ENCODE data around the gene DCHS2.

Gene DCHS2

DNA sequence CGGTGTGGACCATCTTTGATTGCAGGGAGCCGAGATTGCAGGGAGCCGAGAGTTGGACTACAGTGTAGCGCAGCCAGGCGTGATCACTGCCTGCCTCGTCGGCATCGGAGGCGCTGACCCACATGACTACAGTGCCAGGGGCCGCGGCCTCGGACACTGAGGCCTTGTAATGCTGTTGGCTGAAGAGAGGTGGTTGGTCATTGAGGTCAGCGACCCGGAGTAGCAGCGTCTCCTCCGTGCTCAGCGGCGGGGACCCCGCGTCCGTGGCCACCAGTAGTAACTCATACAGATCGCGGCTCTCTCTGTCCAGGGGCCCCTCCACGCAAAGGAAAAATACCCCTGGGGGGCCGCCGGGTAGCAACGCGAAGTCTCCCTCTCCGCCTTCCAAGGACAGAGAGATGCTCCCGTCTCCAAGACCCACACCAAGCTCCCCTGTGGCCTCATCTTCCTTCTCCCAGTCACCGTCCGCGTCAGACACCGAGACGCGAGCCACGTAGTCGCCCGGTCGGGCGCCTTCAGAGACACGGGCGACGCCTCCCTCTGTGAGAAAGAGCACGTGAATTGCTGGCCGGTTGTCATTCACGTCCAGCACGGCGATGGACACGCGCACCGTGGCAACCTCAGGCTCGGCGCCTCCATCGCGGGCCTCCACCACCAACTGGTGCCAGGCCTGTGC is 1.9 kb downstream of the DCHS2 start:
- DNase-seq (ENCODE audit: low spot score): no peak

GRCh38 chr4:154487145-154487544 is 4.5 kb downstream of the DCHS2 start:
- DNase-seq (ENCODE audit: low spot score): no peak

GRCh38 chr4:154485127-154485773 is 6.3 kb downstream of the DCHS2 start:
- DNase-seq (ENCODE audit: low spot score): peak; percentile 35

- DNase-seq (ENCODE audit: low spot score): no peak
Observed at GRCh38 chr4:154478547-154478946, 13.1 kb downstream of the DCHS2 start.

GRCh38 chr4:154478128-154478527 is 13.5 kb downstream of the DCHS2 start:
- DNase-seq (ENCODE audit: low spot score): no peak

DNA sequence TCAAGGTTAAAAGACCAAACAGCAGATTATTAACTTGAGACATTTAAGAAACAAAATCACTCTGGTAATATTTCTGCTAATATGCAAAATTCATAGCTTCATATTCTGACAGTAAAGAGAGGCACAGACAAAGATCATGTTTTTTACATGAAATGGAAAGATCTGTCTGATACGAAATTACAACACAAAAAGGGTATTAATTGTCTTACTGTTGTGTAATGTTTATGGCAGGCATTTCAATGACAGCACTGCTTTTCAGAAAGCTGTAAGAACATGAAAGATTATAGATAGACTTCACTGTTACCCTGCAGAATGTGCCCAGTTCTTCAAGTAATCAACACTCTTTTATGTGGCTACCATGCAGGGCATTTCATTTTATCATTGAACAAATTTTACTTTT is 15.4 kb downstream of the DCHS2 start:
- no peak for DNase-seq (ENCODE audit: low spot score)

DNA sequence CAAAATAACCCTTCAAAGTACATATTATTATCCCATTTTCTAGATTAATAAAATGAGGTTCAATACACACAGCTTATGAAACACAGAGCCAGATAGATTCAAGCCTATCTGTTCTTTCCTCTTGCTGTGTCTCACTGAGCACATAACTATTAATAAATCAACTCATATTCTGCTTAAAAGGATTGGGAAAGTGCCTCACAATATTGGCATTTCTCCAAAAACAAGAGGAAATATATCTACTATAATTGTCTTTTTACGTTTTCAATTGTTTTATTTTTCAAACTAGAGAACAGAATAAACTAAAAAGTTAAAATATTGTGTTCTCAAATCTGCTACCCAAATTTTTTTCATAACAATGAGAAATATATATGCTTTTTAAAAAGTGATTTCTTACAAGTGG is 15.8 kb downstream of the DCHS2 start:
- no peak for DNase-seq (ENCODE audit: low spot score)

GRCh38 chr4:154473497-154473896 is 18.1 kb downstream of the DCHS2 start:
- DNase-seq (ENCODE audit: low spot score): no peak

DNA sequence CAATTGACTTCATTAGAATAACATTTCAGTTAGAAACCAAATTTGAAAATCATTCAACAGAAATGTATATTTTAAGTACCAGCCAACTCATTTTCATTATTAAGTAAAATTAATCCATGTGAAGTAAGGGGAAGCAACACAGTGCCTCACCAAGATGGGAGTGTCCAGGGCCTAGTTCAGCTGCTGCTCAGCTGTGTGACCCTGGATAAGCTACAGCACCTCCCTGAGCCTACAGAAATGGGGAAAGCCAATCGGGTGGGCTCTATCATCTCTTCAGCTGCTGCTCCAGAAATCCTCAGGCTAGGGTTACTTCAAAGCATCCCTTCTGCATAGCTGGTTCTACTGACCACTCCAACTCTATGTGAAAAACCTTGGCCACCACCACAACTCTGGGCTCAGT is 18.7 kb downstream of the DCHS2 start:
- no peak for DNase-seq (ENCODE audit: low spot score)

DNA sequence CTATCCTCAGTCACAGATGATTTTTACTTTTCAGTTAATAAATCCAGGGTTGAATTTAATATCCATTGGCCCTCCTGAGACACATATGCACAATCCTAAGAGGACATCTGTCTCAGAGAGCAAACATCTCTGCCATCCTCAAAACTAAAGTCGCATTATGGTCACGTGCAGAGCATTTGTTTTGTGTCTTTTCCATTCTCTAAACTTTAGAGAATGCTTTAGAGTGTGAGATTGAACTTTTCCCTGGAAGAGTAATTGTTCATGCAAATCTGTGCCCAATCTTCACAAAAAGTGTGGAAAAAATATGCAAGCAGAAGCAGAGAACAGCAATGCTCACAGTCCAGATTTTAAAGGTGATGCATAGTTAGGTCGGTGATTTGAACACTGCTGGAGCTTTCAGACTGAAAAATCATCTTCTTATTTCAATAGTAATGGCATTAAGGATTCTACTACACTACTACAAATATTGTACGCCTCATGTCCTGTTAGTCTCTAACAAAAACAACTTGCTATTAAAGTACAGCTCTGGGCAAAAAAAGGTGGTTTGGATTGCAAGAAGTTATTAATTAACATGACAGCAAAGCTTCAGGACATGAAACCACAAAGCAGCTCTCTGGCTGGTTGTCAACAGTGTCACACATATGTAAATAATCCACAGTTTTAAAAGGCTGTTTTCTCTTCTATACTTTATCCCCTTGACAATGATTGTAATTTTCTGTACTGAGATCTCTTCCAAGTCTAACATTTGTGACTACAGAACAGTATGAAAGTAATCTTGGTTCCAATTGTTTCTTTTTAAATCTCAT is 19.9 kb downstream of the DCHS2 start:
- no peak for DNase-seq (ENCODE audit: low spot score)

DNA sequence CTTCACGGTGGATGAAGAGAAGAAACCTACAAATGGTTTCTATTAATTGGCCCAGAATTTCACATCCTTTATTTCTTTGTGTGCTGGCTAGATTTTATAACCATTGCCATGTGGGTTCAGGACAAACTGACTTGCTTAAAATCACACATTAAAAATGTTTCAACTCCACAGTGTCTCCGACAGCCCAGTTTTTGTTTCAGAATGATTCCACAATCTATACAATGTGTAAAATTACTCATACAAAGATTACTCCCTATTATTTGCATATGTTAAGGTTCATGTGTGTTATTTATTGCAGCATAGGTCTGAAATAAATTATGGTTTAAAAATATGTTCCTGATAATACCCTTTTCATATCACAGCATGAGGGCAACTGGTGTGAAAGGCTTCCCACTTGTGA is 20.6 kb downstream of the DCHS2 start:
- no peak for DNase-seq (ENCODE audit: low spot score)

GRCh38 chr4:154467886-154468285 is 23.7 kb downstream of the DCHS2 start:
- DNase-seq (ENCODE audit: low spot score): no peak

DNA sequence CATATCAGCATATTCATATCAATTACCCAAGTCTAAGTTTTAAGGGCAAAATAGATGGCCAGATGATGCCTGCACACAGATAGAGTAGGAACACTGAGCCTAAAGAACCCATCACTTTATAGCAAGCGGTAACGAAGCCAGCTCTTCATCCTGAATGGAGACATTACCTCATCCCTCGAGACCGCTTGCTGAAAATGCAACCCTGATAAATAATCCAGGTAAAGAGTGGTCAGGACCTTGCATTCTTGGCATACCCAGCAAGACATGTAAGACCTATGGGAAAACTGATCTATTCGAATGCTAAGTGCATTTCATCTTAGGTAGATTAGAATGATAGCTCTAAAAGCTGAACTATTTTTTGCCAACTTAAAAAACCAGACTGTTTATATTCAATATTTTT is 25.3 kb downstream of the DCHS2 start:
- no peak for DNase-seq (ENCODE audit: low spot score)

DNA sequence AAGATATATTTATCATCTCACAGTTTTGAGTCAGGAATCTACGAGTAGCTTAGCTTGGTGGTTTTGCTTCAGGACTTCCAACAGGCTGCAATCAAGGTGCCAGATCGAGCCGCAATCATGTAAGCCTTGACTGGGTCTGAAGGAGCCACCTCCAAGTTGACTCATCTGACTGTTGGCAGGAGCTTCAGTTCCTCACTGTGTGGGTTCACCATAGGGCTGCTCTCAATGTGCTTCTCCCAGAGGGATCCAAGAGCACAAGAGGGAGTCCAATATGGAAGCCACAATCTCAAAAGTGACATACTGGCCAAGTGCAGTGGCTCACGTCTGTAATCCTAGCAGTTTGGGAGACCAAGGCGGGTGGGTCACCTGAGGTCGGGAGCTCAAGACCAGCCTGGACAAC is 26.5 kb downstream of the DCHS2 start:
- no peak for DNase-seq (ENCODE audit: low spot score)

DNA sequence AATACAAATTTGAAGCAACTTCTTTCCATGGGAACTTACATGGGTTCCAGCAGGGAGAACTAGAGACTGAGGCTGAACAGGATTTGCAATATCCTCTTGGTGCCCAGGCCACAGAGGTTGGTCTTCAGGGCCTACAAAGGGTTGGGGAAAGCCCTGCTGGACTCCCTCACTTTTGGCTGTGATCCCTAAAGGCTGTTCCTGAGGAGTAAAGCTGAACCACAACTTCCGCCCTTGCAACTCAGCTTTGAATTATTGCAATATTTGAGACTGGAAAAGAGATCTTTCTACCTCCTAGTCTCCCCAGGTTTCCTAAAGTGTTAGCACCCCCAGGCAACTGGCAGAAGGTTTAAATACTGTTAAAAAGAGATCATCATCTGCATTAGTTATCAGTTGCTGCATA is 26.9 kb downstream of the DCHS2 start:
- no peak for DNase-seq (ENCODE audit: low spot score)

DNA sequence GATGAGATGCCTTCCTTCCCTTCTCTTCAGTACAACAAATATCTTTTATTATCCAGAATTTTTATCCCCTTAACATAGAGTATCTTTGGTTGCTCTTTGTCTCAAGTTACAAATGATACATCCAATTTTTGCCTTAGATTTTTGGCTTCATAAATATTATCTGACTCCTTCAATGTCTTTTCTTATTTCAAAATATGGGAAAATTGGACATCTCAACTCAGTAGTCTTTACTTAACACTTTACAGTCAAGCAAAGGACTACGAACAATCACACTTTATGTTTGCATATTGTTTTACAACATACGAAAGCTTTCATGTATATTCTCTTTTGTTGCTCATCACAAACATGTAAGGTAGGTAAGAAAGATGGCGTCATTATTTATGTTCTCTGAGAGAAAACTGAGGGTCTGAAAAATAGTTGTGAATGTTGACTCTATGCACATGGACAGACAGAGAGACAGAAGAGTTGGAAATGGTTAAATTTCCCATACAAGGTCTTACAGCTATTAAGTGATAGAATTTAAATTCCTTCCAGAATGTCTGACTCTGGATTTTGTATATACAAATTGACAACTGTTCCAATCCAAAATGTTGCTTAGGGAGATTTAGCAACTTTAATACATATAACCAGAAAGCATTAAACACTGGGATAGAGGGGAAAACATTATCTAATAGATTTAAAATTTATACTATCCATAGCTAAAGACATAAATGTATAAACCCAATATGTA is 29.4 kb downstream of the DCHS2 start:
- DNase-seq (ENCODE audit: low spot score): no peak

DNA sequence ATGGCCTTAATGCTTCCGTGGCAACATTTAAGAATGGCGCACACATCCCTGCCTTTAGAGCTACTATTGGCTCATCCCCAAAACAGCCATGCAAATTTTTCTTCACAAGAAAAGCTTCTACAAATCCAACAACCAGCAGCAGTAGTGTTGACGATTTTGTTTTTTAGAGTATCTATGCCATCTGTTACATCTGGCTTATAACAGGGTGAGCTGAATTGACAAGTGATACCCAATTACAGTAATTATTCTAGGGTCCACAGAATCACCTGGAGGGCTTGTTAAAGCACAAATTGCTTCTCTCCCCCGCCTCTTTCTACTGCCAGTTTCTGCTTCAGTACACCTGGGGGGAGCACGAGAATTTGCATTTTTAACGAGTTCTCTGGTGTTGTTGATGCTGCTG is 34.1 kb downstream of the DCHS2 start:
- no peak for DNase-seq (ENCODE audit: low spot score)

- no peak for DNase-seq (ENCODE audit: low spot score)
Observed at GRCh38 chr4:154456889-154457288, 34.7 kb downstream of the DCHS2 start.

- no peak for DNase-seq (ENCODE audit: low spot score)
Observed at GRCh38 chr4:154456240-154456639, 35.4 kb downstream of the DCHS2 start.

GRCh38 chr4:154455111-154455510 is 36.5 kb downstream of the DCHS2 start:
- no peak for DNase-seq (ENCODE audit: low spot score)

DNA sequence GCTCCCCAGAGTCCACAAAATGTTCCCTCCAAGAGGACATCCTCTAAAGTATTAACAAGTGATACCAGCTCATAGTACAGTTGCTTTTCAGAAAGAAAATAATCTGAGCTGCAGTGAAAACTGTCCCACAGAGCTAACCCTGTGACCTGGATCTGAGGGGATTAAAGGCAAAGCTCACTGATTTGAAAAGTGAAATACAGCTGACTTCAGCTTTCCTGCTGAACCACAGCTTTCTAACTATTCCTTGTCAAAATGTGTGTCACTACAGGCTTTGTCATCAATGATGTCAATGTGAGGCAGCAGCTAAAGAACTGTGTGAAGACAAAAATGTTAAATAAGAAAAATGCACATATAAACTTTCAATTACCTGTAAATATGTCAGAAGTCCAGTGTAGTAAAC is 36.9 kb downstream of the DCHS2 start:
- DNase-seq (ENCODE audit: low spot score): no peak

DNA sequence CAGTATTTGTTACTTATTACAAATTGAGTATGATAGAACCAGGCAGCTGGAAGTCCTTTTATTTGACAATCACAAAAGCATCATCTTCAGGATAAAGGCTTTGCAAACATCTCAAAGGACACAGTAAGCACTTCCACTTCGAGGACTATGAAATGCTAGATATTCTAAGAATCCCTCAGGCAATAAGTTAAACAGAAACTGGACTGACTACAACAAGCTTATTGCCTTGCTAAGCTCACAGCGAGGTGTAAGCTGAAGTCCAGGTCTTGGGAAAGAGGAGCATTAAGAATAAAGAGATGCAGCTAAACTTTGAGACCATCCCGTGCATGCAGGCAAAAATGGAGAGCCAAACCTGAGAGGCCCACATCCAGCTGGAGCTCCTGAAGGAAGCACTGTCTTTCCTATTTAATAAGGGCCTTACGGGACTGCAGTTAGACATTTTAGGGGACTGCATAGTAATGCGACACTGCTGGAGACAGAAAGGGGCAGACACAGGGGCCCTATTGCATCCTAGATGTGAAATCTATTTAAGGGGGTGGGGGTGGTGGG is 38.7 kb downstream of the DCHS2 start:
- DNase-seq (ENCODE audit: low spot score): no peak
